ENCODE results near the gene RIPK4.
A peak's percentile ranks its signal among the peaks of the same experiment; 100 is the strongest.

Gene RIPK4

DNA sequence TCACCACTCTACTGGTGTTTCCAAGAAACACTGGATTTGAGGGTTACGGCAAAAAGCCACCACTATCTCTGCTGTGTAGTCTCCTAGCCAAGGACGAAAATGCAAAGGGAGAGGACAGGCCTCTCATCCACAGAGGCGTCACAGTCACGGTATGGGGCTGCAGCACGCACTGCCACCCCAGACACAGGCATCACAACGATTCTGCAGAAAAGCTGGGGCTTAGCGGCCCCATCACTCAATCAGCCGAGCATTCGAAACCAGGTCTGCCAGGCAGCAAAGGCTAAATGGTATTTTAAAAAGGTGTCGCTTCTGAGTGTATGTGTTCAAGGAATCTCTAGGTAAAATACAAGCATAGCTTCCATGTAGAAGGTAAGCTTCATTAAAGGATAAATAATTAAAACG is 1.4 kb downstream of the RIPK4 start:
- peak overlapping the region; percentile 69 for H3K4me3 ChIP-seq (ENCODE audit: low read depth, low read length)
- DNase-seq (ENCODE audit: low read depth): no peak
- no peak for TF ChIP-seq CTCF (IDR thresholded peaks at IDR 0.05; ENCODE audit: control insufficient read depth, extremely low read depth, insufficient read depth)

- H3K4me3 ChIP-seq (ENCODE audit: low read depth, low read length): peak overlapping the region; percentile 69
- DNase-seq (ENCODE audit: low read depth): no peak
- 0 out of 2 replicates have a peak, but pooled peaks have one; percentile 16 for TF ChIP-seq CTCF (IDR thresholded peaks at IDR 0.05; ENCODE audit: control insufficient read depth, extremely low read depth, insufficient read depth)
Observed at GRCh38 chr21:41764558-41765419, 2.1 kb downstream of the RIPK4 start.

- peak overlapping the region; percentile 69 for H3K4me3 ChIP-seq (ENCODE audit: low read depth, low read length)
- TF ChIP-seq CTCF (IDR thresholded peaks at IDR 0.05; ENCODE audit: control insufficient read depth, extremely low read depth, insufficient read depth): no peak
Observed at GRCh38 chr21:41763996-41764395, 2.9 kb downstream of the RIPK4 start.

DNA sequence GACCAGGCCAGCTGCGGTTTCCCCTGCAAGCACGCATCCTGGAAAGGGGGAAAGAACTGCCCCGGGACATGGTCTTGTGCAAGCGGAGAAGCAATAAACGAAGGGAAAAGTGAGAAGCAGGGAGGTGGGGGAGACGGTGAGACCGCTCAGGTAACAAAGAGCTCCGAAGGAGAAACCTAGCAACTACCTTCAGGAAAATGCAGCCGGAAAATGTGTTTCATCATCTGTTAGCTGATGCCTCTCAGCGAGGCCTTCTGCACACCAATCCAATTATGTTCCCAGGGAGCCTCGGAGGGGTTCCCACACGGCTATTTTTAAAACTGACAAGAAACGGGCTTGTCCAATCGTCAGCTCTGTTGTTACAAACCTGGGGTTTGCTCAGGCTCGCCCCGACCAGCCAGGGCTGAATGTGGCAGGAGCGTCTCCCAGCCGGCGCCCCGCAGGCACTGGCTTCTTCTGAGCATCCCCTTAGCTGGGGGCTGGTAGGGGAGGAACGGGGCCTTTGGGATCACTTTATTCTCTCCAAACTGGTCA is 3.4 kb downstream of the RIPK4 start:
- no peak for DNase-seq (ENCODE audit: low read depth)
- H3K4me3 ChIP-seq (ENCODE audit: low read depth, low read length): no peak overlapping the region
- no peak for TF ChIP-seq CTCF (IDR thresholded peaks at IDR 0.05; ENCODE audit: control insufficient read depth, extremely low read depth, insufficient read depth)

More at GRCh38 chr21:41763996-41764395, 2.9 kb downstream of the RIPK4 start:
- DNase-seq (ENCODE audit: low read depth): no peak

- TF ChIP-seq CTCF (IDR thresholded peaks at IDR 0.05; ENCODE audit: control insufficient read depth, extremely low read depth, insufficient read depth): no peak
- DNase-seq (ENCODE audit: low read depth): no peak
- no peak overlapping the region; the same call in 1 of the 2 replicates for H3K4me3 ChIP-seq (ENCODE audit: low read depth, low read length)
Observed at GRCh38 chr21:41762753-41763152, 4.1 kb downstream of the RIPK4 start.

DNA sequence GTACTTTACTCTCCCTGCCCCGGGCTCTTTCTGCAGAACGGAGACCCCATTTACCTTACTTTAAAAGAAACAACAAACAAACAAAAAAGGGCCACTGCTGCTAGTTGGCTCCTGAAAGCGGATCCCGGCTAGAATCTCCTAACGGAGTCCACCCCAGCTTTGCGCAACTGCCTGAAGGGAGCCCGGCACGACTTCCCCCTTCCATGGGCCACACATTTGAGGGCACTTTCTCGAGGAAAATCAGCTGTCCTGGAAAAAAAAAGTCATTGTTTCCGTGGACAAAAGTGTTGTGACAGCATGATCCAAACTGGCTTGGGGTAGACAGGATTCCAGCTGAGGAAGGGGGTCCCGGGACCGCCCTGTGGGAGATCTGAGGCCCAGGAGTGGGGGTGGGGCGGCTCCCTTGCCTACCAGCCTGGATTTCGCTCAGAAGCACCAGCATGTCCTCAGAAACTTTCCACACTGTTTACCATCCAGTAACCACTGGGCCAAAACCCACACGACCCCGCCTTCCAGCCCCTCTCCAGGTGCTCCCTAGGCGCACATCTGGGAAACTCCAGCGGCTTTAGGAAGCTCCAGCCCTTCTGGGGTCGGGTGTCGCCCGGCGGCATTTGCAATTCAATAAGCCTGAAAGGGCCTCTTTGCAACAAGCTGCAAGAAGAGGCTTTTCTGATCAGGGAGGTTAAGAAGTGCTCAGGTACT is 4.8 kb downstream of the RIPK4 start:
- no peak for TF ChIP-seq CTCF (IDR thresholded peaks at IDR 0.05; ENCODE audit: control insufficient read depth, extremely low read depth, insufficient read depth)
- peak overlapping the region; percentile 47 for H3K4me3 ChIP-seq (ENCODE audit: low read depth, low read length)
- DNase-seq (ENCODE audit: low read depth): no peak
